Activated CD4-positive, alpha-beta T cell treated with anti-CD3 and anti-CD28 coated beads for 4 hours (primary cell): Measurements from ENCODE around the gene IKZF4.
"Not testable (repeated sequence)": the region's sequence is repeated elsewhere in the genome, so short reads cannot be mapped to it uniquely, and the experiment has no call there.

Source experiments
- DNase-seq, 2 donors: peaks; one replicate each; pipeline ENCODE4 v3.0.0-alpha.2; 2020

IKZF4 gene

DNA sequence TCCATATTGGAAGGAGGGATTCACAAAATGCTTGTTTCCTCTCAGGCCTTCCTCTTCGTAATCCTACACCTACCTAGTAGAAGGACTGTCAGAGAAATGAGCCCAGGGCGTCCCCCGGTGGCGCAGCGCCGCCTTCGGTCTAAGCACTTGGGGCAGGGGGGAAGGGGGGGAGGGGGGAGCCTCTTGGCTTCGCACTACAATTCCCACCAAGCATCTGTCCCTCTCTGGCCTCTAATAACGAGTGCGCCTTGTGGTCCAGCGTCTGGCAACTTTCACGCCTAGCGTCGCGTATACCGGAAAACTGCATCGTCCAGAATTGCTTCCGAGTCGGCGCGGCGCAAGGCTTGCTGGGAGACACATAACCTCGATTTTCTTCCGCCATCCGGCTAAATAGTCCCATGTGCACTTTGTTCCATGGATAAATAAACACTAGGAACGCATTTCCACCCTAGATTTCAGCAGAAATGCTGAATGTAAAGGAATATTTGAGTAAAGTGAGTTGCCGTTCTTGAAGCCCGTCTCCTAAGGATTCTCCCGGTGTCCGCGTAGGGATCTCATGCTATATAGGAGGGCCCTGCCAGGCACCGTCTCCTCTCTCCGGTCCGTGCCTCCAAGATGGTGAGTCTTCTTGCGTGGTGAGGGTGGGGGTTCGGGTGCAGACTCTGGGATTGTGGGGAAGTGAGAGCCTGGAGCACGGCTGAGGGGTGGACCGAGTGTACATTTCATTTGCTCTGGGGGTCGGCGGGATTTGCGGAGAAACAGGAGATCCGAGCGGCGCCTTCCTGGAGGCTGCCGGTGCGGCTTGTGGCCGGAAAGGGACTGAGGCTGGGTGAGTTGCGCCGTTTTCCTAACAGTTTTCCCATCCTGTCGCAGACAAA, 20.9 kb downstream of the IKZF4 start, which contains the start of gene RPS26:
TSS of gene RPS26 (plus strand) at position 367 of the 878 bp plus-strand sequence. CDS start at position 616, 249 bp downstream.
- DNase-seq = peak; percentile 89 to 90

DNA sequence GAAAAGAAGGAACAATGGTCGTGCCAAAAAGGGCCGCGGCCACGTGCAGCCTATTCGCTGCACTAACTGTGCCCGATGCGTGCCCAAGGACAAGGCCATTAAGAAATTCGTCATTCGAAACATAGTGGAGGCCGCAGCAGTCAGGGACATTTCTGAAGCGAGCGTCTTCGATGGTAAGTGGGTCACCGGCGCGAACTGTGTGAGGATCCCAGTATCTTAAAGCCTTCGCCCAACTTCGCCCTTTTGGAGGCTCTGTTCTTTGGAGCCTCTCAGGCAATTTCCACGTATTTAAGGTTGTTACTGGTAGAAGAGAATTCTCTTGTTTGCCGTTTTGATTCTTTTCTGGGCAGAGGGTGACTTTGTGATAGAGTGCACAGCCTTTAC, 21.6 kb downstream of the IKZF4 start:
- not testable (repeated sequence) for DNase-seq

DNA sequence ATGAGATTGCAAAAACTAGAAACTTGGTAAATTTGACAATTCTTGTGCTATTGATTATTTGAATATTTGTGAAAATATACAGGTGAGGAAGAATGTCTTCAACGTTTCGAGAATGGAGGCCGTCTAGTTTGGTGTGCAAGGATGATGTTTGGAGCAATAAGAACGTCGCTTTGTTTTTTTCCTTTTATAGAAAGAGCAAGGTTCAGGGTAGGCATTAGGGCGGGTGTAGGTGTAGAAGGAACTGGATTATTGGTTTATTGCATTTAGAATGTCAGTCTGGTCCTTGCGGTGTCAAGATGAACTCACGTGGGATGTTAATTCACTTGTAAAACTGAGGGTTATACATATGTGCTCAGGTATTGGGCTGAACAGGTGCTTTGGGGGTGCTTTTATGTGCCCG, 22.0 kb downstream of the IKZF4 start:
- DNase-seq = no peak

DNA sequence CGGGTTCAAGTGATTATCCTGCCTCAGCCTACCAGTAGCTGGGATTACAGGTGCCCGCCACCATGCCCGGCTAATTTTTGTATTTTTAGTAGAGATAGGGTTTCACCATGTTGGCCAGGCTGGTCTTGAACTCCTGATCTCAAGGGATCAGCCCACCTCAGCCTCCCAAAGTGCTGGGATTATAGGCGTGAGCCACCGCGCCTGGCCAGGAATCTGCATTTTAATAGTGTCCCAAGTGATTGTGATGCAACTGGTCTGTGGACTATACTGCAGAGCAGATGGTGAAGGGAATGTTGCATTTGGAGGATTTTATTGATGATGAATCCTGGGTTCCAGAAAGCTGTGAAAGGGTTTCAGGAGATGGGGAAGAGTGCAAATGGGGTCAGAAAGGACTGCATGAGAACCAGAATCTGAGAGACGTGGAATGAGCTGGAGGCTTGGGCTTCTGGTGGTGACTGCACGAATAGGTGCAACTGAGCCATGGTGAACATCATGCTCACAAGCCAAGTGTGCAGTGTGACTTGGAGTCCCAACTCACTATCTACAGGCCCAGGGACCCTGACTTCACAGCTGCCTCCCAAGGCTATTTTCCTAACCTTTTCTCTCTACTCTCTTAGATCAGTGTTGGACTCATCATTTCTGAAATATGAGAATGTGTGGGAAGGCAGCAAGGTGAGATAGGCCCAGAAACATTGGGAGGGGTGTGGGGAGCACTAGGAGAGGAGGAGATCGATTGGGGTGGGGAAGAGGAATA, 25.4 kb downstream of the IKZF4 start:
- DNase-seq = no peak

DNA sequence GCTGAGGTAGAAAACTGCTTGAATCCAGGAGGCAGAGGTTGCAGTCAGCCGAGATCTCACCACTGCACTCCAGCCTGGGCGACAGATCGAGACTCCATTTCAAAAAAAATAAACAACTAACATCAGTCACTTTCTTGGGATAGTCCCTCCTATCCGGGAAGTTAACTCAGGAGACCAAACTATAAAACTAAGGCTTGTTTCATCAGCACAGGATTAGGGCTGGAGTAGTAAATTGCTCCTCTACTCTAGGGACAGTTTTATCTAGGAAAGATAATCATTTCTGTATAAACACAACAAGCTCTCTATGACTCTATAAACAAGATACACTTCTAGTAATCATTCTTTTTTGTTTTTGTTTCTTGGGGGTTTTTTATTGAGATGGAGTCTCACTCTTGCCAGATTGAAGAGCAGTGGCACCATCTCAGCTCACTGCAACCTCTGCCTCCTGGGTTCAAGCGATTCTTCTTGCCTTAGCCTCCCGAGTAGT, 32.6 kb downstream of the IKZF4 start:
- DNase-seq = no peak

DNA sequence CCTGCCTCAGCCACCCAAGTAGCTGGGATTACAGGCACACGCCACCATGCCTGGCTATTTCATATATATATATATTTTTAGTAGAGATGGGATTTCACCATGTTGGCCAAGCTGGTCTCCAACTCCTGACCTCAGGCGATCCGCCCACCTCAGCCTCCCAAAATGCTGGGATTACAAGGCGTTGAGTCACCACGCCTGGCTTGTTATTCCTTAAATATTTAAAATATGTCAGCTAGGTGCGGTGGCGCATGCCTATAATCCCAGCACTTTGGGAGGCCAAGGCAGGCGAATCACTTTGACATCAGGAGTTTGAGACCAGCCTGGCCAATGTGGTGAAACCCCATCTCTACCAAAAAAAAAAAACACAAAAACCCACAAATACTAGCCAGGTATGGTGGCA, 39.1 kb downstream of the IKZF4 start:
- not testable (repeated sequence) for DNase-seq

DNA sequence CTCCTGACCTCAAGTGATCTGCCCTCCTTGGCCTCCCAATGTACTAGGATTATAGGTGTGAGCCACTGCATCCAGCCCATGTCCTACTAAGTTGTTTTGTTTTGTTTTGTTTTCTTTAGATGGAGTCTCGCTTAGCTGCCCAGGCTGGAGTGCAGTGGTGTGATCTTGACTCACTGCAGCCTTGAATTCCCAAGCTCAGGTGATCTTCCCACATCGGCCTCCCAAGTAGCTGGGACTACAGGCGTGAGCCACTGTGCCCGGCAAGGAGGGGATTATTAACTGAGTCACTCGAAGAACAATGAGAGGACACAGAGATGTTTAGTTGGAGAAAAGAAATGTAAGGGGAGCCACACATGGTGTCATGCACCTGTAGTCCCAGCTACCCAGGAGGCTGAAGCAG, 41.1 kb downstream of the IKZF4 start:
- no peak for DNase-seq

DNA sequence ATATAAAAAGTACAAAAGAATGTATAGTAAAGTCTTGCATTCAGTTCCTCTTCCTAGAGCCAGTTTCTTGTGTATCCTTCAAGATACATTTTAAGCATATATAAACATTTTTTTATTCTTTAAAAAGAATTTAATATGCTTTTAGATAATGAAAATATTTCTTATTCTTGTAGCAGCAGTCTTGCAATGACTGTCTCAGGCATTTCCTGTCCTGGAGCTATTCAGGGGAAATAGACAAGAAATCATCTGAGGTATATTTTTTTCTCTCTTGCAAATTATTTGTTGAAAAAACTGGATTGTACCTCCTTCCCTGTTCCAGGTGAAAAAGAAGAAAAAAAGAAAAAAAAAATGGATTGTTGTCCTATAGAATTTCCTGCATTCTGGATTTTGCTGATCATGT, 42.2 kb downstream of the IKZF4 start:
- DNase-seq = no peak

DNA sequence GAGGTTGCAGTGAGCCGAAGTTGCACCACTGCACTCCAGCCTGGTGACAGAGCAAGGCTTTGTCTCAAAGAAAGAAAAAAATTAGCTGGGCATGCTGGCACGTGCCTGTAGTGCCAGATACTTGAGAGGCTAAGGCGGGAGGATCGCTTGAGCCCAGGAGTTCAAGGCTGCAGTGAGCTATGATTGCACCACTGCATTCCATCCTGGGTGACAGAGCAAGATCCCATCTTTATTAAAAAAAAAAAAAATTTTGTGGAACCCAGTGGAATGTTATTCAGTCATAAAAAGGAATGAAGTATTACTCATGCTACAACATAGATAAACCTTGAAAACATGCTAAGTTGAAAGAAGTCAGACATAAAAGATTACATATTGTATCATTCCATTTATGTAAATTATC, 50.8 kb downstream of the IKZF4 start:
- DNase-seq = no peak

DNA sequence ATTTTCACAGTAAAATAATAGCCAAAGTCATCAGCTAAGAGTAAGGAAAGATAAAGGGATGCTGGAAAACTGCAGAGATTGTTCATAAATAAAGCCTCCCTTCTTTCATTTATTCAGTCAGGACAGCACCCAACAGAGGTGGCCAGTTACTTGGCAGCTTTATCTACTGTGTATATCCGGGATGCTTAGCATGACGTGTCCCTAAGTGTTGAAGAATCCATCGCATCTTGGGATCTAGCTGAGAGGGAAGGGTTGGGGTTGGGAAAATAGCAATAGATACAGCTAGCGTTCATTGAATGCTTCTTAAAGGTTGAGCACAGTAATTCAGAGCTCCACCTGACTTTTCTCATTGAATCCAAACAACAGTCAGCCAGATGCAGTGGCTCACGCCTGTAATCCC, 53.6 kb downstream of the IKZF4 start:
- no peak for DNase-seq

DNA sequence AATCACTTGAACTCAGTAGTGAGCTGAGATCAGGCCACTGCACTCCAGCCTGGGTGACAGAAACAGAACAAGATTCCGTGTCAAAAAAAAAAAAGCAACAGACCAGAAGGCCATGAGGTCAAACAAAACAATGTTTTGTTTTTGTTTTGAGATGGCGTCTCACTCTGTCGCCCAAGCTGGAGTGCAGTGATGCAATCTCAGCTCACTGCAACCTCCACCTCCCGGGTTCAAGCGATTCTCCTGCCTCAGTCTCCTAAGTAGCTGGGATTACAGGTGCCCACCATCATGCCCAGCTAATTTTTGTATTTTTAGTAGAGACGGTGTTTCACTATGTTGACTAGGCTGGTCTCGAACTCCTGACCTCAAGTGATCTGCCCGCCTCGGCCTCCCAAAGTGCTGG, 57.1 kb downstream of the IKZF4 start:
- DNase-seq = not testable (repeated sequence)

DNA sequence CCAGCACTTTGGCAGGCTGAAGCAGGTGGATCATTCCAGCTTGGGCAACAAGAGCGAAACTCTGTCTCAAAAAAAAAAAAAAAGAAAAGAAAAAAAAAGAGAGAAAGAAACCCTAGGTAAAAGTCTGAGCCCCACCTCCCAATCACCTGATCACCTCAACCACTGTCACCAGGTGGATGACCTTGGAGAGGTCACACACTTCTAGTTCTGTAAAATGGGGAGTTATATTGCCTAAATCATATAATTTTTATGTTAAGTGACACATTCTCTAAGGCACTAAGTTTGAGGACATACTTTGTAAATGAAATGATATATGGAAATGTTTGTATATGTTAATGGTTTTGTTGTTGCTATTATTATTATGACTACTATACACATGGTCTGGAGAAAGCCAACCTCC, 57.6 kb downstream of the IKZF4 start:
- DNase-seq = no peak

DNA sequence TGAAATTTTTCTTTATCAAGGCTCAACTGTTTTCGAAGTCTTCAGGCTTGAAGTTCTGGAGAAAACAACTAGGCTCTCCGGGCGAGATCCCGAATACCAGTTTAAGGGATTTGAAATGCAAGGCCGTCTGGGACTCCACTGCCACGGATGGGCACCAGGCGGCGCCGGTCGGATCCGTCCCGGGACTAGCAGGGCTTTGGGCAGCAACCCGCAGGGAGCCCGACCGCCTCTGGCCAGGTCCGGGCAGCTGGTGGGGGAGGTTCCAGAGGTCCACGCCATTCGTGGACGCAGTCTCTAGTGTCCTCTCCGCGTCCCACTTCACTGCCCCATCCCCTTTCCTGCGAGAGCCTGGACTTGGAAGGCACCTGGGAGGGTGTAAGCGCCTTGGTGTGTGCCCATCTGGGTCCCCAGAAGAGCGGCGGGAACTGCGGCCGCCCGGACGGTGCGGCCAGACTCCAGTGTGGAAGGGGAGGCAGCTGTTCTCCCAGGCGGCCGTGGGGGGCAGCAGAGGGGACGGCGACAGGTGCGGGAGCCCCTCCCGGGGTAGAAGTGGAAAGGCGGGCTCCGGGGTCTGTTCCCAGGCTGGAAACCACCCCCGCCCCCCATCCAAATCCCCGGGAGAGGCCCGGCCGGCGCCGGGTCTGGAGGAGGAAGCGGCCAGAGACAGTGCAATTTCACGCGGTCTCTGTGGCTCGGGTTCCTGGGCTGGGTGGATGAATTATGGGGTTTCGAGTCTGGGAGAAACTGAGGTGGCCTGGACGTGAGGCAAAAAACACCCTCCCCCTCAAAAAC, 58.3 kb downstream of the IKZF4 start:
- DNase-seq = peak; percentile 41 to 43

DNA sequence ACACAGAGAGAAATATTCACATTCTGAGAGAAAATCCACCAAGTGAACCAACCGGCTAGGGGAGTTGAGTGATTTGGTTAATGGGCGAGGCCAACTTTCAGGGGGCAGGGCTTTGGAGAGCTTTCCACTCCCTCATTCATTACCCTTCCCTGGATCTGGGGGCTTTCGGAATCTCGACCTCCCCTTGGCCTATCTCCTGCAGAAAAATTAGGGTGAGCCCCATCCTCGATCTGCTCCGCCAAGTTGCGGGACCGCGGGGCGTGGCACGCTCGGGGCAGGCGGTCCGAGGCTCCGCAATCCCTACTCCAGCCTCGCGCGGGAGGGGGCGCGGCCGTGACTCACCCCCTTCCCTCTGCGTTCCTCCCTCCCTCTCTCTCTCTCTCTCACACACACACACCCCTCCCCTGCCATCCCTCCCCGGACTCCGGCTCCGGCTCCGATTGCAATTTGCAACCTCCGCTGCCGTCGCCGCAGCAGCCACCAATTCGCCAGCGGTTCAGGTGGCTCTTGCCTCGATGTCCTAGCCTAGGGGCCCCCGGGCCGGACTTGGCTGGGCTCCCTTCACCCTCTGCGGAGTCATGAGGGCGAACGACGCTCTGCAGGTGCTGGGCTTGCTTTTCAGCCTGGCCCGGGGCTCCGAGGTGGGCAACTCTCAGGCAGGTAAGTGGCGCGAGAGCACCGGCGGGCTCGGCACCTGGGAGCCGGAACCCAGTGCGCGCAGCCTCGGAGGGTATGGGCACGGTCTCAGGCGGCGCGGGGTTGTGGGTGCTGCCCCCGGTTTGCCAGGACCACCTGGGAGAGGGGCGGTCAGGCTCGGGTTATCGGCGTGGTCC, 59.1 kb downstream of the IKZF4 start, which contains the start of gene ERBB3:
TSS of gene ERBB3 (plus strand) at position 443 of the 833 bp plus-strand sequence. CDS start at position 579, 136 bp downstream.
- DNase-seq = peak; percentile 67 to 76

DNA sequence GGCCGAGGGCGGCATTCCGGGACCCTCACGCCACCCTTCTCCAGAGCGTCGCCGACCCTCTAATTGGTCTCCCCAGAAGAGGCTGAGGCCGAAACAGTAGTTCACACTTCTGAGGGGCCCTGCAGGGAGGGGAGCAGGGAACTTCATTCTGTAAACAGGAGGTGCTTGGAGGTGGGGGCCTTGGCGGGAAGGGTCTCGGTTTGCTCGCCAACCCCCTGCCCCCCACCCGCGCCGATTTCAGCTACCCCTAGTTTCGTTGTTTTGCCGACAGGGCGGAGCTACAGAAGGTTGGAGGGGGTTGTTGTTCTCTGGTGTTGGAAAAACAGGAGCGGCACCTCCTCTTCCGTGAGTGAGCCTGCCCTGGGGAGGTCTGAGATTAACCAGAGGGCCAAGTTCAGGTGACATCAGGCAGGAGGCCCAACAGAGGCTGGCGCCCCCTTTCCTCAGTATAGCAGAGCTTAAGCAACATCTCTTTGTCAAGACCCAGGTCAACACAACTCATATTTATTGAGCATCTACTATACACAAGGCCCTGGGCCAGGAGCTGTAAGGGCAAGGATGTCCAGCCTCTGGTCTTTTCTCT, 59.8 kb downstream of the IKZF4 start:
- no peak for DNase-seq

DNA sequence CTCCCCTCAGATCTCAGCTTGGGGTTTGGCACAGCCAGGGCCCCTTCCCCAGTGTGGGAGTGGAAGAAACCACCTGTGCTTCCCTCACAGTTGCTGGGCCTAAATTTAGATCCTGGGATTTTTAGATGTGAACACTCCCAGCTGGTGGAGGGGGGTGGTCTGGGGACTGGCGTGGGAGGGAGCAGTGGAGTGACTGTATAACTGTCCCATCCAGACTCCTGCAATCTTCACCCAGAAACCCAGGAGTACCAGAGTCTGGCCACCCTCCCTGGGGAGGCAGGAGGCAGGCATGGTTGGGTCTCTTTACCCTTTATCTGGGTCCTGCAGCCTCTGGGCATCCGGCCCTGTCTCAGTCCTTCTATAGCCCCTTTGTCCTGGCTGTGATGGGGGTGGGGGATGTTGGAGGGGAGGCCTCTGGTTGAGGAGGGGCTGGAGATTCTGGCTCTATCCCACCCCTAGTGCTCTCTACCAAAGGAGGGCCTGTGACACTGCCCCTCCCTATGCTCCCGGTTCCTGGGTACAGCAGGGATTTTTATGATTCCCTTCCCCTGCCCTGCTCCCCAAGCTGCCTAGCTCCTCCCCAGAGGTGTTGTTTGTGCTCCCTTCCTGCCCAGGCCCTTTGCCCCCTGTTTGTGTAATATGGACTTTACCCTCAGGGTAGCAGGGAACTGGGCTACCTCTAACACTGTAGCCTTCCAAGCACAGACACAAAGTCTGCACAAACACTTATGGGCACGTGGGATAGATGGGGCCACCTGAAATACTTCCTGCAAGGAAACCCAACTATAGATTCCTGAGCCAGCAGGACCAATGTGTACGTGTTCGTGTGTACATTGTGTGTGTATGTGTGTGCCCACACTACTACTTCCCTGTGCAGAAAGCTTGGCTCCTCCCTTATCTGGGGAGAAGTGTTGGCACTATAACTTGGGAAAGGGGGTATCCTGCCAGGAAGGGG, 60.8 kb downstream of the IKZF4 start:
- no peak for DNase-seq

DNA sequence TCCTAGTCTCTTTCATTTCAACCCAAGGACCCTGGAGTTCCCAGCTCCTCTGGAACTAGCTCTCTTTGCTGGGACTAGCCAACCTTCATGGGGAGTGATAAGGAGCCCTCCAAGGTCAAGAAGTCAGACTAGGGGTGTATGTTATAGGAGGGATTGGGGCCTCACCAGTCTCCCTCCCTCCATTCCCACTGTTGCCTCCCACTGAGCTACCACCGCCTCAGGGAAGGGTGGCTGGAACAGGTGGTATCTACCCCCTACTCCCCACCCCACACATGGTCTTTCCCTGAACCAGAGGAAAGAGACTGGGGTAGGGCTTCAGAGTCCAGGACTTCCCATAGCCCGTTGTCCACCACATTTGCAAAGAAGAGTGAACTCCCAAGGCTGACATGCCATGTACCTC, 61.5 kb downstream of the IKZF4 start:
- DNase-seq = no peak

DNA sequence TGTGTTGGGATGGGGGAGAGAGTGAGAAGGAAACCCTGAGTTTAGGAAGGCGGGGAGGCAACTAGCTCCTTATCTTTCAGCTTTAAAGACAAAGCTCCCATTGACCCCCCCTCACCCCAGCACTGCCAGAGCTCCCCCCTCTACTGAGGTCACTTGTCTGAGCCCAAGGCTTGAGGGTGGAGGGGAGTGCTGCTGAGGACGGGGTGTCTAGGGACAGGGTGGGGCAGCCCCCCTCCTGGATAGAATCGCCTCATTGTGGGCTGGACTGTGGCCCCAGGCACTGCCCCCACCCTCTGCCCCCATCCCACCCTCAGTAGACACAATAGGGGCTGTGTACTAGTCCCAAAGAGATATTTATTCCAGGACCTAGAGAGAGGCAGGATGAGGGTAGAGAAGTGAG, 62.1 kb downstream of the IKZF4 start:
- no peak for DNase-seq

DNA sequence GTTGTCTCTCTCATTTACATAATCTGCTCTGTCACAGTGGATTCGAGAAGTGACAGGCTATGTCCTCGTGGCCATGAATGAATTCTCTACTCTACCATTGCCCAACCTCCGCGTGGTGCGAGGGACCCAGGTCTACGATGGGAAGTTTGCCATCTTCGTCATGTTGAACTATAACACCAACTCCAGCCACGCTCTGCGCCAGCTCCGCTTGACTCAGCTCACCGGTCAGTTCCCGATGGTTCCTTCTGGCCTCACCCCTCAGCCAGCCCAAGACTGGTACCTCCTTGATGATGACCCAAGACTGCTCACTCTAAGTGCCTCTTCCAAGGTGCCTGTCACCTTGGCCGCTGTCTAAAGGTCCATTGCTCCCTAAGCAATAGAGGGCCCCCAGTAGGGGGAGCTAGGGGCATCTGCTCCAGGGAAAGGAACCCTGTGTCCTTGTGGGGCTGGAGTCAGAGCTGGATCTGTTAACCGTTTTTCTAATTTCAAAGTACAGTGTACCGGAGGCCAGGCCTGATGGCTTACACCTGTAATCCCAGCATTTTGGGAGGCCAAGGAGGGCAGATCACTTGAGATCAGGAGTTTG, 64.2 kb downstream of the IKZF4 start:
- peak in 1 of 2 donors; percentile 10 for DNase-seq

DNA sequence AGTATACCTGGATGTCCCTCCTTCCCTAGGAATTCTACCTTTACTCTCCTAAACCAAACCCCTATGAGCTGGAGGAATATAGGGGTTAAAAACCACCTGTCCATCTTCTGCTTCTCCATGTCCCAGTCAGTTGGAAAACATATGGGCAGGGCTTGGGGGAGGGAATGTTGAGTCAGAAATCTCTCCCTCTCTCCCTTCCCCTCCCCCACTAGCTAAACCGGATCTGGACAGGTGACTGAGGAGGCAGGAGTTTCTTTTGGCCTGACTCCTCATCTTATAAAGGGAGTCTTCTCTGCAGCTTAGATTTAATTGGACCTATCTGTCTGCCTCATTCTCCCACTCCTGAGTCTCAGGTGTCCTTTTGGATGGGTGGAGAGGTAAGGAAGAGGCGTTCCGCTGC, 65.3 kb downstream of the IKZF4 start:
- no peak for DNase-seq
